Superior temporal gyrus (tissue), 1 donor: Measurements from ENCODE around the gene CAMTA1.

ENCODE experiments used
- DNase-seq: peaks from one replicate; pipeline ENCODE4 v3.0.0-alpha.2; 2016; ENCODE audit errors: extremely low spot score

The CAMTA1 gene

DNA sequence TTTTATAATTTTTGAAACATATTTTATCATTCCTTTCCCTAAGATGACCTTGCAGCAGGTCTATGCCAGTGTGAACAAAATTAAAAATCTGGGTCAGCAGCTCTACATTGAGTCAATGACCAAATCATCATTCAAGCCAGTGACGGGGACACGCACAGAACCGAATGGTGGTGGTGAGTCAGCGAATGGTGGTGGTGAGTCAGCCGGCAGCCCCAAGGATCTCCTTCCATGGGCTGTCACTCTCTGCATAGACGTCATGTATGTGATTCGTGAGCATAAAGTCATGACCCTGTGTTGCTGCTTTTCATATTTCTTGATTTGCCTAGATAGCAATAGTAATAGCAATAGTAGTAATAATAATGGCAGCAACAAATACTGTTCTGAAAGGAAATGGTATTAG lies 1025.1 kb downstream of the CAMTA1 start:
- DNase-seq = no peak

DNA sequence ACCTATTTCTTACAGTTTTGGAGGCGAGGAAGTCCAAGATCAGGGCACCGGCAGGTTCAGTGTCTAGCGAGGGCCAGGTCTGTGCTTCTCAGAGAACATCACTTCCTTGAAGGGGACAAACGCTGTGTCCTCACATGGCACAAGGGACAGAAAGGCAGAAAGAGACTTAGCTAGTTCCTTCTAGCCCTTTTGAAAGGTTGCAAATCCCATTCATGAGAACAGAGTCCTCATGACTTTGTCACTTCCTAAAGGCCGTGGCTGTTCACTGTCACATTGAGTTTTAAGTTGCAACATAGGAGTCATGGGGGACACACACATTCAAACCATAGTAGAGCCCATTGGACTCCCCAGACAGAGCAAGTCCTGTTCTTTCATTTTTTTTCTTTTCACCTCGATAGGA lies 1026.2 kb downstream of the CAMTA1 start:
- no peak for DNase-seq

DNA sequence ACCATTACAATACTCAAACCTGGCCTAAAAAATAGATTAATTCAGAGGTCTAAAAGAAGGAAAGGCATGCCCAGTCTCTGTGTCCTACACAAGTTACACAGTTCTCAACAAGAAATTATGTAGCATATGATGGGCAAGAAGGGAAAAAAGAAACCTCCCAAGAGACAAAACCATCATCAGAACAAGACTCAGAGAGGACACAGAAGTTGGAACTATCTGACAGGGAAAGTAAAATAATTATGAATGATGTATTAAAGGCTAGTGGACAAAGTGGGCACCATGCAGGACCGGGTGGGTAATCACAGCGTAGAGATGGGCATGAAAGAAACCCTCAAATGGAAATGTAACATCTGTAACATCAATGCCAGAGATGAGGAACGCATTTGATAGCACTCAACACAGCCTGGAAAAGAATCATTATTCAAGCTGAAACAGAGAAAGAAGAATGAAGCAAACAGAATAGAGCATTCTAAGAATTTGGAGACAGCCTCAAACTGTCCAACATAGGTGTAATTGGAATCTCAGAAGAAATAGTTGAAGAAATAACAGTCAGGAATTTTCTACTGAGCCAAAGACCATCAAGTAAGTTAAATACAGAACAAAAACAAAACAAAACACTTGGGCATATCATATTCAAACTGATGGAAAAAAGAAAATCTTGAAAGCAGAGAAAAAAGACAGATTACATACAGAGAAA lies 1028.6 kb downstream of the CAMTA1 start:
- DNase-seq = no peak
